H4 (cell line): Measurements from ENCODE around the gene DYRK1A. TPM values are rescaled to one million over a fixed set of nuclear protein-coding genes. Genes with fewer than 3 reads are reported as not detected.

Source experiments
- DNase-seq: peaks from one replicate; pipeline ENCODE4 v3.0.0-alpha.2; 2015; ENCODE audit warnings: low spot score
- total RNA-seq: library from RNA; depleted of rRNA; stranded (reverse); fragments of >200 nt; shearing (Covaris generic); gene quantifications from 2 replicates; pipeline ENCODE4 v1.2.3, GENCODE V29; 2014

Gene DYRK1A
- total RNA-seq, 1 experiment from 2014 or later: 35.3 TPM

GRCh38 chr21:37449302-37449937 lies 82.8 kb downstream of the DYRK1A start:
- no peak for DNase-seq

- no peak for DNase-seq
These were observed 83.9 kb downstream of the DYRK1A start for GRCh38 chr21:37450445-37450941.

GRCh38 chr21:37451446-37451845 lies 84.9 kb downstream of the DYRK1A start:
- DNase-seq: no peak

- peak; percentile 81 for DNase-seq
These were observed 85.7 kb downstream of the DYRK1A start for GRCh38 chr21:37452227-37452626.

- no peak for DNase-seq
These were observed 86.8 kb downstream of the DYRK1A start for GRCh38 chr21:37453350-37453749.

GRCh38 chr21:37454869-37455503 lies 88.4 kb downstream of the DYRK1A start:
- no peak for DNase-seq

- peak; percentile 30 for DNase-seq
These were observed 88.9 kb downstream of the DYRK1A start for GRCh38 chr21:37455504-37455911.

- no peak for DNase-seq
These were observed 92.2 kb downstream of the DYRK1A start for GRCh38 chr21:37458669-37459276.

- no peak for DNase-seq
These were observed 93.0 kb downstream of the DYRK1A start for GRCh38 chr21:37459575-37459974.

- no peak for DNase-seq
These were observed 93.6 kb downstream of the DYRK1A start for GRCh38 chr21:37460196-37460595.

- DNase-seq: no peak
These were observed 94.9 kb downstream of the DYRK1A start for GRCh38 chr21:37461479-37461878.

GRCh38 chr21:37462087-37462861 lies 95.7 kb downstream of the DYRK1A start:
- no peak for DNase-seq

- peak; percentile 62 for DNase-seq
These were observed 96.7 kb downstream of the DYRK1A start for GRCh38 chr21:37463083-37463801.

GRCh38 chr21:37467082-37467481 lies 100.5 kb downstream of the DYRK1A start:
- DNase-seq: no peak

GRCh38 chr21:37468909-37469308 lies 102.3 kb downstream of the DYRK1A start:
- no peak for DNase-seq

GRCh38 chr21:37469441-37469840 lies 102.9 kb downstream of the DYRK1A start:
- no peak for DNase-seq

- no peak for DNase-seq
These were observed 106.0 kb downstream of the DYRK1A start for GRCh38 chr21:37472581-37472980.

GRCh38 chr21:37473491-37473890 lies 106.9 kb downstream of the DYRK1A start:
- DNase-seq: no peak

- no peak for DNase-seq
These were observed 107.8 kb downstream of the DYRK1A start for GRCh38 chr21:37474342-37474741.

- no peak for DNase-seq
These were observed 108.8 kb downstream of the DYRK1A start for GRCh38 chr21:37475186-37475868.

- DNase-seq: no peak
These were observed 112.2 kb downstream of the DYRK1A start for GRCh38 chr21:37478794-37479193.
